AG20443 (cell line): Measurements from ENCODE around the gene TMPRSS11B.
"Not testable (repeated sequence)": the region's sequence is repeated elsewhere in the genome, so short reads cannot be mapped to it uniquely, and the experiment has no call there.

Experiments
- DNase-seq: peaks from one replicate; pipeline ENCODE4 v3.0.0; 2012; ENCODE audit warnings: low spot score, mixed read lengths

TMPRSS11B gene

GRCh38 chr4:68218044-68218443, 27.4 kb downstream of the TMPRSS11B start:
- peak; percentile 7 for DNase-seq

GRCh38 chr4:68216501-68216900, 29.0 kb downstream of the TMPRSS11B start:
- no peak for DNase-seq

- DNase-seq = no peak
Observed at GRCh38 chr4:68209003-68209402, 36.5 kb downstream of the TMPRSS11B start.

GRCh38 chr4:68194305-68194704, 51.2 kb downstream of the TMPRSS11B start:
- not testable (repeated sequence) for DNase-seq

GRCh38 chr4:68193194-68193593, 52.3 kb downstream of the TMPRSS11B start:
- DNase-seq = no peak

- DNase-seq = no peak
Observed at GRCh38 chr4:68187145-68187544, 58.3 kb downstream of the TMPRSS11B start.

GRCh38 chr4:68184923-68185322, 60.6 kb downstream of the TMPRSS11B start:
- no peak for DNase-seq

GRCh38 chr4:68183417-68183816, 62.1 kb downstream of the TMPRSS11B start:
- DNase-seq = no peak

GRCh38 chr4:68182382-68182820, 63.1 kb downstream of the TMPRSS11B start:
- DNase-seq = peak; percentile 5

- peak; percentile 23 for DNase-seq
Observed at GRCh38 chr4:68180849-68181526, 64.5 kb downstream of the TMPRSS11B start.

GRCh38 chr4:68176904-68177303, 68.6 kb downstream of the TMPRSS11B start:
- DNase-seq = no peak
